Epithelial cell of esophagus (primary cell): Measurements from ENCODE around the gene SLC44A1.
A peak's percentile ranks its signal among the peaks of the same experiment; 100 is the strongest.

Experiments
- DNase-seq: peaks from one replicate; pipeline ENCODE4 v3.0.0; 2010; ENCODE audit warnings: low read depth
- H3K4me3 ChIP-seq: 2 replicates; pipeline ENCODE4 v1.5.1; 2011; ENCODE audit warnings: mild to moderate bottlenecking, low read length, control low read depth
- TF ChIP-seq, protein P1 (sequence below): IDR thresholded peaks from 2 replicates; pipeline ENCODE4 v1.5.1; 2011; ENCODE audit warnings: low read depth, mild to moderate bottlenecking, low read length, control low read depth, inconsistent platforms; ENCODE audit not compliant: insufficient read depth; ENCODE audit errors: missing control alignments

The SLC44A1 gene

DNA sequence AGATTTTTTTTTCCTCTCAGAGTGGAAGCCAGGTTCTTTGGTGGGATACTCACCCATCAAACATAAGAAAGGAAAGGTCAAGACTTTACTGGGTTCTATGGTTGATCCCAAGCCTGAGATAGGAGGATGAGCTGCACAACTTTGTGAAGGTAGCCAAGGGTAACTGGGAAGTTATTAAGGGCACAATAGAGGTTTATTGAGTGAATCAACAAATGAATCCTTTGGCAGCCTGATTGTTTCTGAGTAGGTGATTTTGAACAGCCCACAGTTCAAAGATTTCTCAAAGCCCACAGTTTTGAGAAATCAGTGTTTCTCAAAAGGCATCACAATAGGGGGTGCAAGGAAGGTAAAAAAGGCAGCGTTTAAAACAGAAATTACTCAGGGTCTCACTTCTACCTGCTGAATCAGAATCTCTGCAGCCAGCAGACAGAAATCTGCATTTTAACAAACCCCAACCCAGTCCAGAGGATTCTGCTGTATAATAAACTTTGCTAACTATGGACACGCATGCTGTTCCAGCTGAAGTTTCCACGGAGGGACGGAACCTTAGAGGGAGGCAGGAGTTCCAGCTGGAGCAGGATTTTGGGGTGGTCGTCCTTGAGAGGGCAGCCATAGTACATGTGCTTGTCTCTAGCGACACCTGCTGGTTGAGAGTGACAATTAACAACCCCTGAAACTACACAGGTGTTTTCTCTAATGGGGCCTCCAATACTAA, 170.7 kb downstream of the SLC44A1 start:
- no peak overlapping the region for H3K4me3 ChIP-seq
- peak; percentile 60 for DNase-seq
- TF ChIP-seq, protein P1, sequence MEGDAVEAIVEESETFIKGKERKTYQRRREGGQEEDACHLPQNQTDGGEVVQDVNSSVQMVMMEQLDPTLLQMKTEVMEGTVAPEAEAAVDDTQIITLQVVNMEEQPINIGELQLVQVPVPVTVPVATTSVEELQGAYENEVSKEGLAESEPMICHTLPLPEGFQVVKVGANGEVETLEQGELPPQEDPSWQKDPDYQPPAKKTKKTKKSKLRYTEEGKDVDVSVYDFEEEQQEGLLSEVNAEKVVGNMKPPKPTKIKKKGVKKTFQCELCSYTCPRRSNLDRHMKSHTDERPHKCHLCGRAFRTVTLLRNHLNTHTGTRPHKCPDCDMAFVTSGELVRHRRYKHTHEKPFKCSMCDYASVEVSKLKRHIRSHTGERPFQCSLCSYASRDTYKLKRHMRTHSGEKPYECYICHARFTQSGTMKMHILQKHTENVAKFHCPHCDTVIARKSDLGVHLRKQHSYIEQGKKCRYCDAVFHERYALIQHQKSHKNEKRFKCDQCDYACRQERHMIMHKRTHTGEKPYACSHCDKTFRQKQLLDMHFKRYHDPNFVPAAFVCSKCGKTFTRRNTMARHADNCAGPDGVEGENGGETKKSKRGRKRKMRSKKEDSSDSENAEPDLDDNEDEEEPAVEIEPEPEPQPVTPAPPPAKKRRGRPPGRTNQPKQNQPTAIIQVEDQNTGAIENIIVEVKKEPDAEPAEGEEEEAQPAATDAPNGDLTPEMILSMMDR = peak; percentile 85

DNA sequence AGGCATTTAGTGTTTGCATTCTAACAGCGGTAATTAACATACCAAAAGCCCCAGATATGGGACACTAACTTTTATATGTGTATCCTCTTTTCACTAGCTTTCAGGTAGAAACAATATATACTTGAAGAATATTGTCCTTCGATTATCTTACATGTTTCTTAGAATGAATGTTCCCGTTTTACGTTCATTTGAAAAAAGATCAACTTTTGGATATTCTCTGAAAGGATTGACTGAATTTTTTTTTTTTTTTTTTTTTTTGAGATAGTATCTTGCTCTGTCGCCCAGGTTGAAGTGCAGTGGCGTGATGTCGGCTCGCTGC, 171.2 kb downstream of the SLC44A1 start:
- TF ChIP-seq, protein P1 = no peak
- H3K4me3 ChIP-seq = no peak overlapping the region
- no peak for DNase-seq

DNA sequence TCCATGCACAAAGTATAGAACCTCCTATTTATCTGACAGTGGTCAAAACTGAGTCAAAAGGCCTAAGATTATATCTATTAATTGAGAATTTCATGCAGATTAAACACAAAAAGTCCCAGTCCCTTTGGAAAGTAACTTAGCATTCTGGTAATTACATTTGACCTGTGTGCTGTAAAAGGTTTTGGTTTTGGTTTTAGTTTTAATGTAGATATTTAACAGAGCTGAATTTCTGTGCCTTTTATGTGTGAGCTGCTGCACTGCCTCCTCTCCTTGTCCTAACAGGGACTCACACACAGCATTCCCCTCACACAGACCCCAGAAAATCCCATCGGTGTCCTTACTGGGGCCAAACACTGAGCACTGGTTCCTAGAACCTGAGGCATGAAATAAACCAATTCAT, 172.4 kb downstream of the SLC44A1 start:
- no peak for DNase-seq
- TF ChIP-seq, protein P1 = no peak
- no peak overlapping the region for H3K4me3 ChIP-seq

DNA sequence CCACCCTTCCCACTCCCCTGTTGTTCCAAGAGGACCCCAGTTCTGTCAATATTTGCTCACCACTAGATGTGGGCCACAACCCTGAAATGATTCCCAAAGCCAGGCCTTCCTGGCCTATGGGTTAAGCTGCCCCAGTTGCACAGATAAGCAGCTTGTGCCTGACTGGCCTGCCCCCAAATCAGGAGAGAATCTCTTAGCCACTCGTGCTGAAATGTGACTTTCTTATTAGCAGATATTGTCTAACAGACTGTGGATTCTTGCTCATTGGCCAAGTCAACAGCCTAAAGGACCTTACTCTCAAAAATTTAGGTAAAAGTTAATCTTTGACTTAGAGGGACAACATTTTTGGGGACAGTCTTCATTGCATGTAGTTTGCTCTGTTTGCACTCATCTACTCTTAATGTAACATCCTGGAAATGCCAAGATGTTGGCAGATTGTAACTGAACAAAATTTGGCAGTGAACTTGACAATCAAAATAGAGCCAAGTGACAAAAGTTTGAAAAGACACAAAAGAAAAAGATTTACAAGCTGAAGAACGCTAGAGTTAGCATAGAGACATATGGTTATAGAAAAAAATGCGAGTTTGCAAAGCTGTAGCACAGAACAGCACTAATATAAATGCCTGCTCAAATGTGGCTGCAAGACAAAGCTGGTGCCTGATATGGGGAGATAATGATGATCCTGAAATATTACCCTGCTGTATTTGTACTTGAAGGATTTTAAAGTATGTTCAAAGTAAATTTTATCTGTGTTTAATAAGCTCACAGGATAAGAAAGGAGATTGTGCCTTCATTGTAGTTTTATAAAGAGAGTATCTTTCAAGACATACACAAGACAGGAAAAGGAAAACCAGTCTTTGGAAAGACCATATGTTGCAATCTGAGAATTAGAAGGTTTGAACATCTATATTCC, 174.4 kb downstream of the SLC44A1 start:
- H3K4me3 ChIP-seq = no peak overlapping the region
- no peak for DNase-seq
- TF ChIP-seq, protein P1 = no peak

DNA sequence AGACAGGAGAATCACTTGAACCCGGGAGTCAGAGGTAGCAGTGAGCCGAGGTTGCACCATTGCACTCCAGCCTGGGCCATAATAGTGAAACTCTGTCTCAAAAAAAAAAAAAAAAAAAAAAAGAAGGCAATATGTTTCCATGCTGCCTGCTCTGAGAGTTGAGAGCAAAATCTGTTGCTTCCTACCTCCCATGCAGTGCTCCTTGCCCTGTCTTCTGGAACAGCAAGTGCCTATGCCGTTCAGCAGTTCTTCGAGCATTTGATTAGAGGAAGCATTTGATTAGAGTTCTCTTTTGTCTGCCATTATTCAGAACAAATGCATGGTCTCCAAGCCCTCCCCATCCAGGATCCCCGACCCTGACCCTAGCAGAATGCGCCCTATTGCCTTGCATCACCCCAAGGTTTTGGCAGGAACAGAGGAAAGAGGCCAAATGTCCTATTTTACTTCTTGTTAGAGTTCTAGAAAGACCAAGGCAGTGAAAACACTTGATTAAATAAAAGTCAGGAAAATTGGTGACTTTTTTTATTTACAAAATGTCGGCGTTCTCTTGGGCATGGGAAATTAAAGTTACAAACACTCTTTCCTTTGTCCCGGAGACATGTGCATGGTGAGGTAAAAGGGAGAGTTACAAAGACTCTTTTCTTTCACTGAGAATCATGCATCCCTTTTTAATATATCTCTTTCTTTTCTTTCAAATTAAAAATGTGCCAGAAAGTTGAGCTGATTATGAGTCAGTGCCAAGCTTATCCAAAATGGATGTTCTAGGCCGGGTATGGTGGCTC, 175.6 kb downstream of the SLC44A1 start:
- TF ChIP-seq, protein P1 = no peak
- DNase-seq = no peak
- H3K4me3 ChIP-seq = no peak overlapping the region

DNA sequence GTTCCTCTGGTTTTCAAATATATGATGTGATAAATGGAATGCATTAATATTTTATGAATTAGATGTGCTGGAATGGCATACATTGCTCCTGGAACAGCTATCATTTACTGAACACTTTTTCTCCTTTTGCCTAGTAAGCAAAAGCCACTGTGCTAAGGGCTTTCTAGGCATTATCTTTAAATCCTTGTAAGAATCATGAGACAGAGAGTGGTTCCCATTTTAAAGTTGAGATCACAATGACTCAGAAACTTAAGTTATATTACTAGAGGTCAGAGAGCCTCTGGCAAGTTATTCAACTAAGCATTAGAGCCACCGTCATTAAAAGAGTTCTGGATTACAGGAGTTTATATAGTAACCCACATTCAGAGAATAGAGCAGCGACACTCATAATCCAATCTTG, 176.7 kb downstream of the SLC44A1 start:
- DNase-seq = no peak
- TF ChIP-seq, protein P1 = no peak
- H3K4me3 ChIP-seq = no peak overlapping the region
